Measurements from ENCODE around the gene TGFBR2. TPM values are rescaled to one million over a fixed set of nuclear protein-coding genes. Genes with fewer than 3 reads are reported as not detected.

Gene TGFBR2
- total RNA-seq, 1 donor from 2014 or later, result 53.4 TPM

- TF ChIP-seq CTCF (conservative IDR thresholded peaks at IDR 0.05; ENCODE audit: low read depth, low read length), result no peak
- no peak for DNase-seq (ENCODE audit: low read depth)
- no peak overlapping the region for H3K4me3 ChIP-seq (ENCODE audit: low read depth, low read length)
Measured at GRCh38 chr3:30598668-30599545, 7.5 kb upstream of the TGFBR2 start.

DNA sequence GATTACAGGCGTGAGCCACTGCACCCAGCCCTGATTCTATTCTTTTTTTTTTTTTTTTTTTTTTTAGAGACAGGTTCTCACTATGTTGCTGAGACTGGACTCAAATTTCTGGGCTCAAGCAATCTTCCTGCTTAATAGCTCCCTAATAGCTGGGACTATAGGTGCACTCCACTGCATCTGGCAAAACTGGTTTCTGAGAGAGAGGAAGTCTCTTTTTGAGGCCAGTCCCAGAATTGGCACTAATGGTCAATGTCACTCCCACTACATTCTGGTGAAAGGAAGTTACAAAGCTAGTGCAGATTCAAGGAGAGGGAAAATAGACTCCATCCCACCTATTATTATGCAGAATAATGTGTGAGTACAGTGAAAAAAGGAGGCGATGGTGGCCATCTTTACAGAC is 5.8 kb upstream of the TGFBR2 start:
- no peak for TF ChIP-seq CTCF (conservative IDR thresholded peaks at IDR 0.05; ENCODE audit: low read depth, low read length)
- no peak overlapping the region for H3K4me3 ChIP-seq (ENCODE audit: low read depth, low read length)
- no peak for DNase-seq (ENCODE audit: low read depth)

GRCh38 chr3:30602946-30603345 is 3.5 kb upstream of the TGFBR2 start:
- TF ChIP-seq CTCF (conservative IDR thresholded peaks at IDR 0.05; ENCODE audit: low read depth, low read length), result no peak
- no peak overlapping the region for H3K4me3 ChIP-seq (ENCODE audit: low read depth, low read length)
- no peak for DNase-seq (ENCODE audit: low read depth)

- no peak overlapping the region for H3K4me3 ChIP-seq (ENCODE audit: low read depth, low read length)
- DNase-seq (ENCODE audit: low read depth), result no peak
- no peak for TF ChIP-seq CTCF (conservative IDR thresholded peaks at IDR 0.05; ENCODE audit: low read depth, low read length)
Measured at GRCh38 chr3:30604093-30604492, 2.3 kb upstream of the TGFBR2 start.

- no peak for TF ChIP-seq CTCF (conservative IDR thresholded peaks at IDR 0.05; ENCODE audit: low read depth, low read length)
- no peak overlapping the region for H3K4me3 ChIP-seq (ENCODE audit: low read depth, low read length)
- no peak for DNase-seq (ENCODE audit: low read depth)
Measured at GRCh38 chr3:30604558-30604957, 1.8 kb upstream of the TGFBR2 start.

GRCh38 chr3:30605005-30605404 is 1.4 kb upstream of the TGFBR2 start:
- H3K4me3 ChIP-seq (ENCODE audit: low read depth, low read length), result no peak overlapping the region

More at GRCh38 chr3:30605005-30605404, 1.4 kb upstream of the TGFBR2 start:
- TF ChIP-seq CTCF (conservative IDR thresholded peaks at IDR 0.05; ENCODE audit: low read depth, low read length), result no peak
- DNase-seq (ENCODE audit: low read depth), result no peak
